Inferior parietal cortex (tissue), 1 donor: ENCODE measurements around the gene MARVELD2.
"Not testable (repeated sequence)": the region's sequence is repeated elsewhere in the genome, so short reads cannot be mapped to it uniquely, and the experiment has no call there.

ENCODE experiments used
- DNase-seq: peaks from one replicate; pipeline ENCODE4 v3.0.0-alpha.2; 2016; ENCODE audit errors: extremely low spot score

MARVELD2 gene

DNA sequence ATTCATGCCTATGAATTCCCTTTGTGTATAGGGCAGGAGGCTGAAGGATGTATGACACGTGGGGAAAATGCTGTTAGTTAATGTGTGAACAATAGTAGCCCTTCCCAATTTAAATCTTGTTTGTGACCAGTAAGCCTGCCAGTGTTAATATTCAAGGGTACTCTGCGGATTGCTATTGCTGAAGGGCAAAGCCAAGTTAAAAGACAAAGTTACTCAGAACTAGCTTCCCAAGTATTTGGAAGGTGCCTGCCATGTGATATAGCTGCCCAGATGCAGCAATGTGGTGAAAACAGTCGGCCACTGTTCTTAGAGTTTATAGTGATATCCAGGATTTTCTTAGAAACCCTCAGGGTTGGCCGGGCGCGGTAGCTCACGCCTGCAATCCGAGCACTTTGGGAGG is 34.6 kb downstream of the MARVELD2 start:
- no peak for DNase-seq

DNA sequence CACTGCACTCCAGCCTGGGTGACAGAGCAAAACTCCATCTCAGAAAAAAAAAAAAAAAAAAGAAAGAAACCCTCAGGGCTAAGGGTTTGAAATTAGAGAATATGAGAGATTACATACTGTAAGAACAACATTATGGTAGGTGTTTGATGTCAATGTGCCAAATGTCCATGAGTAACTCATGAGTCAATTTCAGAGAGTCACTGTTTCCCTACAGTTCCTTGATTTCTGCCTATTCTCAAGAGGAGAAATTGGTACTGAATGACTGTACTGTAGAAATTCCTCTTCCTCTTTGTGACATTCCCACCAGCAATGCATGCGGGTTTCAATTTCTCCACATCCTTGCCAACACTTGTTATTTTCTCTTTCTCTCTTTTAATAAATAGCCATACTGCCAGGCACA is 35.2 kb downstream of the MARVELD2 start:
- peak; percentile 7 for DNase-seq

DNA sequence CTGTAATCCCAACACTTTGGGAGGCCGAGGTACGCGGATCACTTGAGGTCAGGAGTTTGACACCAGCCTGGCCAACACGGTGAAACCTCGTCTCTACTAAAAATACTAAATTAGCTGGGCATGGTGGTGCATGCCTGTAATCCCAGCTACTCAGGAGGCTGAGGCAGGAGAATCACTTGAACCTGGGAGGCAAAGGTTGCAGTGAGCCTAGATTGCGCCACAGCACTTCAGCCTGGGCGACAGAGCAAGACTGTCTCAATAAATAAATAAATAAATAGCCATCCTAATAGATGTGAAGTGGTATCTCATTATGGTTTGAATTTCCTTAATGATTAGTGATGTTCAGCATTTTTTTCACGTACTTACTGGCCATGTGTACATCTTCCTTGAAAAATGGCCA is 35.6 kb downstream of the MARVELD2 start:
- not testable (repeated sequence) for DNase-seq

DNA sequence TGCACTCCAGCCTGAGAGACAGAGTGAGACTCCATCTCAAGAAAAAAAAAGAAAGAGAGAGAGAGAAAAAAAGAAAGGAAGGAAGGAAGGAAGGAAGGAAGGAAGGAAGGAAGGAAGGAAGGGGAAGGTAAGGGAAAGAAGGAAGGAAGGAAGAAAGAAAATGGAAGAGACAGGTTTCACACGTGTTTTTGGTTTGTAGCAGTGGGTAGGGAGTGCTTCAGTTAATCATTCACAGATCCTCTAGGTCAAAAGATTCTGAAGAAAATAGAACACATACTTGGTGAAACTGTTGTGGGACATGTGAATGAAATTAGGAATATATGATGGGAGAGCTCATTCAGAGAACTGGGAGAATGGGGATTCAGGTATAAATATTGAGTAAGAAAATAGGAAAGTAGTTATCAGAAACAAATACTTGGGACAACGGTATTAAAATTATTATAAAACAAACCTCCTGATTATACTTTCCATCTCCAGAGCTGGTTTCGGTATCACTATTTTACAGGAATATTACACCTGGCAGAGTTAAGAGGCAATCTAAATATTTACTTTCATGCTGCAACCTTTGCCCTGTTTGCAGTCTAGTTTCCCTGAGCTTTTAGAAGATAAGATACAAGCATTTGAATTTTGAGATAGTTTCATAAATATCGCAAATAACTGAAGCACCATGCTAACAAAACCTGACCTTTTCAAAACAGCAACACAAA is 37.2 kb downstream of the MARVELD2 start:
- DNase-seq, result no peak

DNA sequence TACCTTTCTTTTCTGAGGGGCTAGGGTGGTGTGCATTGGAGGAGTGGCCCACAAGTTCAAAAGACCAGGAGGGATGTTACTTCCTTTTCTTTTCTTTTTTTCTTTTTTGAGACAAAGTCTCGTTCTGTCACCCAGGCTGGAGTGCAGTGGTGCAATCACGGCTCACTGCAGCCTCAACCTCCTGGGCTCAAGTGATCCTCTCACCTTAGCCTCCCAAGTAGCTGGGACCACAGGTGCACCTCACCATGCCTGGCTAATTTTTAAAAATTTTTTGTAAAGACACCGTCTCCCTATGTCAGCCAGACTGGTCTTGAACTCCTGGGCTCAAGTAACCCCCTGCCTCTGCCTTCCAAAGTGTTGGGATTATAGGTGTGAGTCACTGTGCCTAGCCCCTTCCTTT is 38.6 kb downstream of the MARVELD2 start:
- not testable (repeated sequence) for DNase-seq

DNA sequence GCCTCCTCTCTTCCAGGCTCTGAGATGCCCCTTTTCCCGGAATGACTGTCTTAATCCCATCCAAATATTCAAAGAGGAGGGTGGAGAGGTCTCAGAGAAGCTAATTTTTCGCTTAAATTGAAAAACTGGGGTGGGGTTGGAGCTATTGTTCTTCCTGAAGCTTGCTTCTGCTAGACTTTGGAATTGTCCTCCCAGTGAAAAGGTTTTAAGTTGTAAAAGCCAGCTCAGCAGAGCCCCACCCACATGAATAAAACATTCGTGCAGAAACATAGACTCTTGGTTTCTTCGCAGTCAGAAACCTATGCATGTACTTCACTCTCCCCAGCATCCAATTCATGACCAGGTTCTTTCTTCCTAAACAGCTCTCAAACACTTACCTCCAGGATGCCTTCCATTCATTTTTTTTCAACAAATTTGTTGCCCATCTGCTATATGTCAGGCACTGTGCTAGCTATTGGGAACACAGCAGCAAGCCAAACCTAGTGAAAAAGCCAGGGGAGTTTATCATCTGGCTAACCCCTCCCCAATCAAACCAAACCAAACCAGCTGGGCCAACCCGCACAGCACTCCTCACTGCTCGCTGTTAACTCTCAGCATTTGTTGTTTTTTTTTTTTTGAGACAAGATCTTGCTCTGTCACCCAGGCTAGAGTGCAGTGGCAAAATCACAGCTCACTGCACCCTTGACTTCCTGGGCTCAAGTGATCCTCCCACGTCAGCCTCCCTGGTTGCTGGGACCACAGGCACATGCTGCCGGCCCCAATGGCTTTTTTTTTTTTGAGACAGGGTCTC is 39.7 kb downstream of the MARVELD2 start:
- DNase-seq, result no peak

DNA sequence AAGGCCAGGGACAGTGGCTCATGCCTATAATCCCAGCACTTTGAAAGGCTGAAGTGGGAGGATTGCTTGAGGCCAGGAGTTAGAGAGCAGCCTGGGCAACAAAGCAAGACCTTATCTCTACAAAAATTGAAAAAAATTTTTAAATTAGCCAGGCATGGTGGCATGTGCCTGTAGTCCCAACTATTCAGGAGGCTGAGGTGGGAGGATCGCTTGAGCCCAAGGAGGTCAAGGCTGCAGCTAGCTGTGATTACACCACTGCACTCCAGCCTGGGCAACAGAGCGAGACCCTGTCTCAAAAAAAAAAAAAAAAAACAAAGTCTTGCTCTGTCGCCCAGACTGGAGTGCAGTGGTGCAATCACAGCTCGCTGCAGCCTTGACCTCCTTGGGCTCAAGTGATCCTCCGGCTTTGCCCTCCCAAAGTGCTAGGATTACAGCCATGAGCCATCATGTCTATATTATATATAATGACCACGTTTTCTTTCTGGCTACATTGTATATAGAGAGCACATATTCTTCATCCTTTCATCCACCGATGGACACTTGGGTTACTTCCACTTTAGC is 40.6 kb downstream of the MARVELD2 start:
- not testable (repeated sequence) for DNase-seq

DNA sequence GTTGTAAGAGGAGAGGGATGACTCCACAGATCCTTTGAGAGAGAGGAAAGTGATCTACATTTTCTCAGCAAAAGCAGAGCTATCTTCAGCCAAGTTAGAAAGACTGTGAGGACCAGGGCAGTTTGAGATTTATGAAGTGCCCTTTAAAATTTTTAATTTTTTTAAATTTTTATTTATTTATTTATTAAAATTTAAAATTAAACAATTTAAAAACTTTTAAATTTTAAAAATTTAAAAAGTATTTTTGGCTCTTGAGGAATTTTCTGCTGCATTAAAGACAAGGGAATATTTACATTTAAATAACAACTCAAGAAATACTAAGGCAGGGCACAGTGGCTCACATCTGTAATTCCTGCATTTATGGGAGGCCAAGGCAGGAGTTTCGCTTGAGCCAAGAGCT is 47.3 kb downstream of the MARVELD2 start:
- no peak for DNase-seq

DNA sequence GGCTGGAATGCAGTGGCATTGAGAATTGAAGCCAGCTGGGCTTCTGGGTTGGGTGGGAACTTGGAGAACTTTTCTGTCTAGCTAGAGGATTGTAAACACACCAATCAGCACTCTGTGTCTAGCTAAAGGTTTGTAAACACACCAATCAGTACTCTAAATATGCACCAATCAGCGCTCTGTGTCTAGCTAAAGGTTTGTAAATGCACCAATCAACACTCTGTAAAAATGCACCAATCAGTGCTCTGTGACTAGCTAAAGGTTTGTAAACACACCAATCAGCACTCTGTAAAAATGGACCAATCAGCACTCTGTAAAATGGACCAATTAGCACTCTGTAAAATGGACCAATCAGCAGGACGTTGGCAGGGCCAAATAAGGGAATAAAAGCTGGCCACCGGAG is 51.5 kb downstream of the MARVELD2 start:
- not testable (repeated sequence) for DNase-seq

DNA sequence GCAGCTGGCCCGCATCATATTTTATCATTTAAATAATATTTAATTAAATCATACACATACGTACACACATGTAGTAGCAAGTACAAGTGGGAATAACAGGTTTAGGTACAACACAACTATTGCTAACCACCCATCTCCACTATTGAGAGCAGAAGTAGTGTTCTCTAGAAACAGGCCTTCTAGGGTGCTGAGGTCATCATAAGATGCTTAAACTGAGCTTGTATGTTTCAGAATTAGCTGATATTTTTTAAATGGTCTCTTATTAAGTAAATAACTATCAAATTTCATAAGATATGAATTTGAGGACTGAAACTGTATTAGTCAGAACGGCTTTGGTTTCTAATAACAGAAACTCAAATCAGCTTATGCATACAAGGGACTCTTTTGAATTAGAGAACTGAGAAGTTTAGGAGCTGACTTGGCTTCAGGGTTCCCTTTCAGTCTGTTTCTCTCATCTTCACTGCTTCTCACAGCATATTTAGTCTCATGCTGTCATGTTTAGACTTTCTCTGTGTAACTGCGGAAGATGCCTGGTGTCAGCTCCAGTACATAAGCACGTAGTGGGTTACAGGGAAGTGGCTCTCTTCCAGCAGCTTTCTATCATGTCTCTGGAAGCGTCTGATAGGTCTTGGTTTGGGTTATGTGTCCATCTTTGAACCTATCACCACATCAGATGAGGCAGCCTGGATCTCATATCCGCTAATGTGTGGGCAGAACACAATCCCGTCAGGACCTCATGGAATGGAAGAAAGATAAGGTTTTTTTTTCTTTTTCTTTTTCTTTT is 52.7 kb downstream of the MARVELD2 start:
- DNase-seq, result no peak

DNA sequence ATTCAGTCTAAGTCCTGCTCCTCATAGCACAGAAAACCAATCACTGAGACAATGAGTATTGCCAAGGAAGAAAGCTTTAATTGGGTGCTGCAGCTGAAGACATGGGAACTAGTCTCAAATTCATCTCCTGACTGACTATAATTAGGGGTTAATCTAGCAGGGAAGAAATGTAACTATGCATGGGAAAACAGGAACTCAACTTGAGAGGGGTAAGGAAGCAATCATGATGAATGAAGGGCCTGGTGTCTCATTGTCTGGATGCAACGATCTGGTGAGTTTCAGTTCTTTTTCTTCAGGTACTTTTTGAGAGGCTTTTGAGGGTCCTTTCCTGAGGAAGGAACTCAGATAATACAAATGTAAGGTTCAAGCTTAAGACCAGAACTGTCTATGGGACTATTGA is 53.7 kb downstream of the MARVELD2 start:
- DNase-seq, result no peak

DNA sequence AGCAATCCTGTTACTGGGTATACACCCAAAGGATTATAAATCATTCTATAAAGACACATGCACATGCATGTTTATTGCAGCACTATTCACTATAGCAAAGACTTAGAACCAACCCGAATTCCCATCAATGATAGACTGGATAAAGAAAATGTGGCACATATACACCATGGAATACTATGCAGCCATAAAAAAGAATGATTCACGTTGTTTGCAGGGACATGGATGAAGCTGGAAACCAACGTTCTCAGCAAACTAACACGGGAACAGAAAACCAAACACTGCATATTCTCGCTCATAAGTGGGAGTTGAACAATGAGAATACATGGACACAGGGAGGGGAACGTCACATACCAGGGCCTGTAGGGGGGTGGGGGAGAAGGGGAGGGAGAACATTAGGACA is 56.6 kb downstream of the MARVELD2 start:
- not testable (repeated sequence) for DNase-seq

DNA sequence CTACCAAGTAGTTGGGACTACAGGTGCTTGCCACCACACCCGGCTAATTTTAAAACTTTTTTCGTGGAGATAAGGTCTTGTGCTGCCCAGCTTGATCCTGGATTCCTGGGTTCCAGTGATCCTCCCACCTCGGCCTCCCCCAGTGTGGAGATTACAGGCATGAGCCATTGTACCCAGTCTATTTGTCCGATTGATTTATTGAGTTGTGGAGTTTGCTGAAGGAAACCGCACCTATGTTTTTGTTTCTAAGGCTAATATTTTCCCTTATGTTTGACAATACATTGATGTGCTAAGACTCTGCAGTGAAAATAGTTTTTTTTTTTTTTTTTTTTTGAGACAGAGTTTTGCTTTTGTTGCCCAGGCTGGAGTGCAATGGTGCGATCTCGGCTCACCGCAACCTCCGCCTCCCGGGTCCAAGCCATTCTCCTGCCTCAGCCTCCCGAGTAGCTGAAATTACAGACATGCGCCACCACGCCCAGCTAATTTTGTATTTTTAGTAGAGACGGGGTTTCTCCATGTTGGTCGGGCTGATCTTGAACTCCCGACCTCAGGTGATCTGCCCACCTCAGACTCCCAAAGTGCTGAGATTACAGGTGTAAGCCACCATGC is 57.7 kb downstream of the MARVELD2 start:
- DNase-seq, result not testable (repeated sequence)

DNA sequence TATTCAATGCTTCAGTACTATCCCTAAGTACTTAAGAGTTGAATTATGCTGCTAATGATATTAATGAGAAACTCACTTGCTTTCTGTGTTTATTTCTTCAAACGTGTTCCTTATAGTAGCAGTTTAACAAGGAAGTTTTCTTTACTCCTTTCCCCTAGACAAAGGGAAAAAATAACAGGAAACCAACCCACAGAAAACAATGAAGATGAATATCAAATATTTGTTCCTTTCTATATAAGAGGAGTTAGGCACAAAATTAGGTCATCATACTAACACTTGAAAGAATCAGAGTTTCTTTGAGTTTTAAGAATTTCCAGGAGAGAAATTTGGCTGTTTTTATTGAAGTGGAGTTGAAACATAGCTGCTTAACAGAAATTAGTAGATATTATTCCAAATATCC is 62.3 kb downstream of the MARVELD2 start:
- DNase-seq, result no peak

DNA sequence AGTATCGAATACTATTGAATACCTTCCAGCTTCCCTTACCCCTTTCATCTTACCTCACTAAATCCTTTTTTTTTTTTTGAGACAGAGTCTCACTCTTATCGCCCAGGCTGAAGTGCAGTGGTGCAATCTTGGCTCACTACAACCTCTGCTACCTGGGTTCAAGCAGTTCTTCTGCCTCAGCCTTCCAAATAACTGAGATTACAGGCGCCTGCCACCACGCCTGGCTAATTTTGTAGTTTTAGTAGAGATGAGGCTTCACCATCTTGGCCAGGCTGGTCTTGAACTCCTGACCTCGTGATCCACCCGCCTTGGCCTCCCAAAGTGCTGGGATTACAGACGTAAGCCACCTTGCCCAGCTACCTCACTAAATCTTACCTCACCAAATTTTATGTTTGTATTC is 63.4 kb downstream of the MARVELD2 start:
- DNase-seq, result not testable (repeated sequence)

DNA sequence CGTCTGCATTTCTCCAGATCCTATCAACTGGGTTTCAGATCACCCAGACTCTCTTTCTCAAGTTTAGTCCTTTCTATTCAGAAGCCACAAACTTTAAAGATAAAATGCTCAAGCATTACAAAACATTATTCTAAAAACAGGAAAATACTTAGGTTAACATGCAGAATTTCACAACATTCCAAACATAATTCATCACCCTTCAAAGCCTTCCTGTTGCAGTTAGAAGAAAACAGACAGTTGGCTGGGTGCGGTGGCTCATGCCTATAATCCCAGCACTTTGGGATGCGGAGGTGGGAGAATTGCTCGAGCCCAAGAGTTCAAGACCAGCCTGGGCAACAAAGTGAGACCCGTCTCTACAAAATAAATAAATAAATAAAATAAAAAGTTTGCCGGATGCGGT is 70.0 kb downstream of the MARVELD2 start:
- DNase-seq, result no peak

DNA sequence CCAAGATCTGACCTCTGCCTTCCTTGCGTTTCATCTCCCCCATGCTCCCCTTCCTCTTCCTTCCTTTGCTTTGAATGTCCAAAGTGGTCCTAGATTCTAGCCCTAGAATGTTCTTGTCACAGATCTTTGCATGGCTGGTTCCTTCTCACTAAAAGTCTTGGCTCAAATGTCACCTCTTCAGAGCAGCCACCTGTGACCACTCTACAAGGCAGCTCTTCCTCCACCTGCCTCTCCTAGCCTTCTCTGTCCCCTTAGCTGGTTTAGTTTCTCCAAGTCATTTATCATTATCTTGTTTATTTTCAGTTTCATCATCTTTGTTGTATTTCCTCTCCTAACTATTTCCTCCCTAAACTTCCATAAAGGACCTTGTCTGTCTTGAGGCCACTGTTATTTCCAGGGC is 70.6 kb downstream of the MARVELD2 start:
- DNase-seq, result no peak

DNA sequence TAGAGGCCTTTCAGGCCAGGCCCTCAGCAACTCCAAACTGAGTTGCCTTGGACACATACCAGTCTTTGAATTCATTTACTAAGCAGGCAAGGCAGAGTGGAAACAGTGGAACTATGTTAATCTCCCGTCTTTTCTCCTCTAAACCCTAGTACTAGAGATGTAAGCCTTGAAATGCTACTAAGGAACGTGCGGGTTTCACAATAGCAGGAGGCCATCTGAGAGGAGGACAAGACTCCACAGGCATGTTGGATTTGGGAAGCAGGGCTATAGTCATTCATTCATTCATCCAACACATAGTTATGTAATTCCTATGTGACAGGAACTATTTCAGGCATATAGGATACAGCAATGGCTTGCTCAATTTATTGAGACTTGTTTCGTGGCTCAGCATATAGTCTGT is 74.3 kb downstream of the MARVELD2 start:
- no peak for DNase-seq

DNA sequence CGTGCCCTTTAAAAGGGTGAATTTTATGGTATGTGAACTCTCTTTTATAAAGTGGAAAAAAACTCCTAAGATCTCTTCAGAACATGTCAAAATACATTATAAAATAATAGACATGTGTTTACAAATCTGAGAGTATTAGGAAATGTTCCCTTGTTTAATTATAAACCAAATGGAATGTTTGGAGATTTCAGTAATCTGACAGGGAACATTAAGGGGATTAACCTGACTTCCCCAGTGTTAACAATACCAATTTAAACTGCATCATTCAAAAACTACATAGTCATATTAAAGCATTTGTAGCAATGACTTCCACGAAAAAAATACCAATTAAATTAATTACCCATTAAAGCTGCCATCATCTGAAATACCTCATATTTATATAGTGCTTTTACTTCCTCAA is 76.1 kb downstream of the MARVELD2 start:
- DNase-seq, result no peak

DNA sequence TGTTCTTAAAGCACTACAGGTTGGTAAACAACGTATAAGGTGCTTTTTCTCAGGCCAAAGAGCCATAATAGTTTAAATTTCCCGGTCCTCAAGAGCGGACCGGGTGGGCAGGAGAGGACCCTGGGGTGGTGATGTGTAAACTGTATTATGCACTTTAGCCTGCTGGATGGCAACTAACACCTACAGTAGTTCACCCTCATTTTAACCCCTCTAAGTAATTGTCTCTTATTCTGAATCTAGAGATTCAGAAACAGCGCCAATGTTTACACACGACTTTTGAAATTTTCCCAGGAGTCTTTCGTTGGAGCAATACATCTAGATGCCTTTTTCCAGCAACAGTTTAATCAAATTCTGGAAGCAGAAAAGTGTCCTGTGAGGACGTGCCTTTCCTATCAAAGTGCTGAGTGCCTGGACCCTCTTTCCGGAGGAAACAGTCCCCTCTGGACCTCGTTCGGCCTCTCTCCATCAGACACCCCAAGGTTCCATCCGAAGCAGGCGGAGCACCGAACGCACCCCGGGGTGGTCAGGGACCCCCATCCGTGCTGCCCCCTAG is 77.0 kb downstream of the MARVELD2 start:
- DNase-seq, result no peak

DNA sequence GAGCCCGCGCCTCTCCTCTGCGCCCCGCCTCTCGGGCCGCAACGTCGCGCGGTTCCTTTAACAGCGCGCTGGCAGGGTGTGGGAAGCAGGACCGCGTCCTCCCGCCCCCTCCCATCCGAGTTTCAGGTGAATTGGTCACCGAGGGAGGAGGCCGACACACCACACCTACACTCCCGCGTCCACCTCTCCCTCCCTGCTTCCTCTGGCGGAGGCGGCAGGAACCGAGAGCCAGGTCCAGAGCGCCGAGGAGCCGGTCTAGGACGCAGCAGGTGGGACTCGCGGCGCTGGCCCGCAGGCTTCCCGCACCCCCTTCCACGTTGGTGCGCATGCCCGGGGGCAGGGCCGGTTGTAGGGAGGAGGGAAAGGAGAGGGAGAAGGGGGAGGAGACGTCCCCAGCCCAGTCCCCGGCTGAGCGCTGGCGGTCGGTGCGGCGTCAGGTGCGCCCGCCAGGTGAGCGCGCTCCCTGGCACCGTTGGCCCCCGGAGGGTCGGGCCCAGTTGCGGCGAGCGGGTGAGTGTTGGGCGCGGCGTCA is 77.5 kb downstream of the MARVELD2 start, which contains the start of gene OCLN:
TSS of gene OCLN (plus strand) at position 400 of the 532 bp plus-strand sequence. CDS start 11,455 bp downstream, outside the sequence.
- no peak for DNase-seq
